HG03039 (cell line): ENCODE measurements around the gene DSC2.
"Not testable (repeated sequence)": the region's sequence is repeated elsewhere in the genome, so short reads cannot be mapped to it uniquely, and the experiment has no call there.

Experiments
- ATAC-seq: cut with Tn5 transposase; IDR thresholded peaks from one replicate; pipeline ENCODE4 v1.9.1; 2021; ENCODE audit warnings: mild to moderate bottlenecking, moderate library complexity; ENCODE audit not compliant: unreplicated experiment

The DSC2 gene

GRCh38 chr18:31045599-31045998, 56.6 kb downstream of the DSC2 start:
- ATAC-seq, result no peak

GRCh38 chr18:31044926-31045325, 57.3 kb downstream of the DSC2 start:
- ATAC-seq, result no peak

GRCh38 chr18:31043709-31044108, 58.5 kb downstream of the DSC2 start:
- ATAC-seq, result no peak

- no peak for ATAC-seq
Observed at GRCh38 chr18:31042406-31043181, 59.6 kb downstream of the DSC2 start, which contains the start of gene DSC3. Gene DSC3 (minus strand): TSS chr18:31042742. CDS start chr18:31042660, 82 bp downstream.

GRCh38 chr18:31042084-31042405, 60.2 kb downstream of the DSC2 start:
- ATAC-seq, result no peak

- no peak for ATAC-seq
Observed at GRCh38 chr18:31041271-31042083, 60.7 kb downstream of the DSC2 start.

GRCh38 chr18:31040686-31041270, 61.4 kb downstream of the DSC2 start:
- no peak for ATAC-seq

GRCh38 chr18:31039426-31039825, 62.8 kb downstream of the DSC2 start:
- no peak for ATAC-seq

GRCh38 chr18:31037686-31038085, 64.5 kb downstream of the DSC2 start:
- ATAC-seq, result not testable (repeated sequence)

GRCh38 chr18:31034541-31034940, 67.7 kb downstream of the DSC2 start:
- ATAC-seq, result no peak

GRCh38 chr18:31030574-31031278, 71.5 kb downstream of the DSC2 start:
- no peak for ATAC-seq

GRCh38 chr18:31015715-31016434, 86.3 kb downstream of the DSC2 start:
- no peak for ATAC-seq

- ATAC-seq, result not testable (repeated sequence)
Observed at GRCh38 chr18:31011455-31011854, 90.8 kb downstream of the DSC2 start.

GRCh38 chr18:31010601-31011000, 91.6 kb downstream of the DSC2 start:
- ATAC-seq, result no peak
